ENCODE measurements around the gene MRPS23. TPM values are rescaled to one million over a fixed set of nuclear protein-coding genes. Genes with fewer than 3 reads are reported as not detected.

Gene MRPS23
- total and polyA plus RNA-seq, 2 of the 8 experiments (the other 6 are each of a cell fraction or from before 2014, with no cell fraction given) = 38.6 to 60.4 TPM

DNA sequence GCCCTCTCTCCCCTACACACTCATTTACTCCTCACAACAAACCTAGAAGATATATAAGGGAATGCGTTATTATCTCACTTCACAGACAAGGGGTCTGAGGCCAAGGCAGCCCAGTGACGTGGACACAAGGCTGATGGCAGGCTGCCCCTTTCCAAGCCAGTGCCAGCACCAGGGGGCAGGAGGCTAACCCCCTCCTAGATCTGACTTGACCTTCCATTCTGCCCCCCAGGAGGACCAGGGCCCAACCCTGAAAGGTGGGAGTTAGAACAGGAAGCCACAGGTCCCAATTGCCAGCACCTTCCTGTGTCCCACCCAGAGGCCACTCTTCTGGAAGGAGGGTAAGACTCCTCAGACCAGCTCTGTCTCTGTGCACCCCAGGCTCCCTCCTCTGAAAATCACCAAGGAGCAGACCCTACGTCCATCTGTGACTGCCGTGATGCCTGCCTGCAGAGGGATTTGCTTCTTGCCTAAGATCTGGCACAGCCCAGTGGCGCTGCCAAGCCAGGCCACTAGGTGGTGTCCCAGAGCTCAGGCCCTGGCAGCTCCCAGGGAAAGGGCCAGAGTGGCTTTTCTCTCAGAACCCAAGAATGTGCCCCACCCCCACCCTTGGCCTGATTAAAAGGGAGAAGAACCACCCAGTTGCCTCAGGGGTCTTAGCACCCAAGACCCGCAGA is 42.4 kb upstream of the MRPS23 start (continued):
- TF ChIP-seq HDAC6 (IDR thresholded peaks at IDR 0.05; ENCODE audit: low read depth, low read length) = no peak
- TF ChIP-seq CREB1 (IDR thresholded peaks at IDR 0.05) = peak; percentile 47; the same call in 1 of the 2 replicates
- 0 out of 2 replicates have a peak, but pooled peaks have one; percentile 44 for TF ChIP-seq SP4 (IDR thresholded peaks at IDR 0.05; ENCODE audit: low read length)
- no peak for TF ChIP-seq SIX5 (IDR thresholded peaks at IDR 0.05; ENCODE audit: low read depth, low read length)
- TF ChIP-seq GTF2F1 (IDR thresholded peaks at IDR 0.05; ENCODE audit: borderline replicate concordance, low read depth, low read length) = 0 out of 2 replicates have a peak, but pooled peaks have one; percentile 36
- TF ChIP-seq, protein P1, sequence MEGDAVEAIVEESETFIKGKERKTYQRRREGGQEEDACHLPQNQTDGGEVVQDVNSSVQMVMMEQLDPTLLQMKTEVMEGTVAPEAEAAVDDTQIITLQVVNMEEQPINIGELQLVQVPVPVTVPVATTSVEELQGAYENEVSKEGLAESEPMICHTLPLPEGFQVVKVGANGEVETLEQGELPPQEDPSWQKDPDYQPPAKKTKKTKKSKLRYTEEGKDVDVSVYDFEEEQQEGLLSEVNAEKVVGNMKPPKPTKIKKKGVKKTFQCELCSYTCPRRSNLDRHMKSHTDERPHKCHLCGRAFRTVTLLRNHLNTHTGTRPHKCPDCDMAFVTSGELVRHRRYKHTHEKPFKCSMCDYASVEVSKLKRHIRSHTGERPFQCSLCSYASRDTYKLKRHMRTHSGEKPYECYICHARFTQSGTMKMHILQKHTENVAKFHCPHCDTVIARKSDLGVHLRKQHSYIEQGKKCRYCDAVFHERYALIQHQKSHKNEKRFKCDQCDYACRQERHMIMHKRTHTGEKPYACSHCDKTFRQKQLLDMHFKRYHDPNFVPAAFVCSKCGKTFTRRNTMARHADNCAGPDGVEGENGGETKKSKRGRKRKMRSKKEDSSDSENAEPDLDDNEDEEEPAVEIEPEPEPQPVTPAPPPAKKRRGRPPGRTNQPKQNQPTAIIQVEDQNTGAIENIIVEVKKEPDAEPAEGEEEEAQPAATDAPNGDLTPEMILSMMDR (IDR thresholded peaks at IDR 0.05; ENCODE audit: control extremely low read depth in 1 of 3, insufficient read depth in 1 of 3, low read depth in 1 of 3, low read length in 3 of 3) = peak; percentile 96 to 100 (median 100)
- TF ChIP-seq RBBP5 (IDR thresholded peaks at IDR 0.05; ENCODE audit: borderline replicate concordance, low read depth, low read length) = no peak
- TF ChIP-seq YY1 (IDR thresholded peaks at IDR 0.05; ENCODE audit: low read depth, low read length) = 0 out of 2 replicates have a peak, but pooled peaks have one; percentile 70
- TF ChIP-seq TCF12 (IDR thresholded peaks at IDR 0.05; ENCODE audit: low read depth, low read length) = 0 out of 2 replicates have a peak, but pooled peaks have one; percentile 18
- peak in 1 of 2 experiments; percentile 71; a peak in 1 of 3 replicates for TF ChIP-seq EP300 (IDR thresholded peaks at IDR 0.05; ENCODE audit: borderline replicate concordance in 1 of 2, low read depth in 2 of 2, low read length in 2 of 2)
- no peak for TF ChIP-seq POLR2A (IDR thresholded peaks at IDR 0.05; ENCODE audit: control extremely low read depth in 1 of 2, low read depth in 2 of 2, low read length in 2 of 2)
